ENCODE data around the gene DNAJC4.

DNA sequence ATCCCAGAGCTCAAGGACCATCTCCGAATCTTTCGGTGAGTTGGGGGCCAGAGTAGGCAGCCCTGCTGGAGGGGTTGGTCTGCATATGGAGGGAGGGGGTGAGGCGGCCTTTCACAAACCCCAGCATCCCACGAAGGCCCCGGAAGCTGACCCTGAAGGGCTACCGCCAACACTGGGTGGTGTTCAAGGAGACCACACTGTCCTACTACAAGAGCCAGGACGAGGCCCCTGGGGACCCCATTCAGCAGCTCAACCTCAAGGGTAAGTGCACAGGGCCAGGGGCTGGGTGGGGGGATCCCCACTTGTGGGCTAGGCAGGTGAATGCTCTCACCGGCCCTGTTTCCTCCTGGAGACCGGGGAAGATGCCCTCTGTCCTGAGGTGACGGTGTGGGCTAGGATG lies 10.6 kb upstream of the DNAJC4 start:
- TF ChIP-seq TAF1 (IDR thresholded peaks at IDR 0.05; ENCODE audit: low read depth) (no peak), CEBPB (IDR thresholded peaks at IDR 0.05) (no peak), EP300 (IDR thresholded peaks at IDR 0.05; ENCODE audit: borderline replicate concordance) (no peak), FOXM1 (IDR thresholded peaks at IDR 0.05; ENCODE audit: borderline replicate concordance, low read depth) (no peak), YY1 (IDR thresholded peaks at IDR 0.05; ENCODE audit: low read depth) (no peak)
- TF ChIP-seq, protein P1, sequence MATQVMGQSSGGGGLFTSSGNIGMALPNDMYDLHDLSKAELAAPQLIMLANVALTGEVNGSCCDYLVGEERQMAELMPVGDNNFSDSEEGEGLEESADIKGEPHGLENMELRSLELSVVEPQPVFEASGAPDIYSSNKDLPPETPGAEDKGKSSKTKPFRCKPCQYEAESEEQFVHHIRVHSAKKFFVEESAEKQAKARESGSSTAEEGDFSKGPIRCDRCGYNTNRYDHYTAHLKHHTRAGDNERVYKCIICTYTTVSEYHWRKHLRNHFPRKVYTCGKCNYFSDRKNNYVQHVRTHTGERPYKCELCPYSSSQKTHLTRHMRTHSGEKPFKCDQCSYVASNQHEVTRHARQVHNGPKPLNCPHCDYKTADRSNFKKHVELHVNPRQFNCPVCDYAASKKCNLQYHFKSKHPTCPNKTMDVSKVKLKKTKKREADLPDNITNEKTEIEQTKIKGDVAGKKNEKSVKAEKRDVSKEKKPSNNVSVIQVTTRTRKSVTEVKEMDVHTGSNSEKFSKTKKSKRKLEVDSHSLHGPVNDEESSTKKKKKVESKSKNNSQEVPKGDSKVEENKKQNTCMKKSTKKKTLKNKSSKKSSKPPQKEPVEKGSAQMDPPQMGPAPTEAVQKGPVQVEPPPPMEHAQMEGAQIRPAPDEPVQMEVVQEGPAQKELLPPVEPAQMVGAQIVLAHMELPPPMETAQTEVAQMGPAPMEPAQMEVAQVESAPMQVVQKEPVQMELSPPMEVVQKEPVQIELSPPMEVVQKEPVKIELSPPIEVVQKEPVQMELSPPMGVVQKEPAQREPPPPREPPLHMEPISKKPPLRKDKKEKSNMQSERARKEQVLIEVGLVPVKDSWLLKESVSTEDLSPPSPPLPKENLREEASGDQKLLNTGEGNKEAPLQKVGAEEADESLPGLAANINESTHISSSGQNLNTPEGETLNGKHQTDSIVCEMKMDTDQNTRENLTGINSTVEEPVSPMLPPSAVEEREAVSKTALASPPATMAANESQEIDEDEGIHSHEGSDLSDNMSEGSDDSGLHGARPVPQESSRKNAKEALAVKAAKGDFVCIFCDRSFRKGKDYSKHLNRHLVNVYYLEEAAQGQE (IDR thresholded peaks at IDR 0.05; ENCODE audit: low read depth) = no peak
- TF ChIP-seq, protein P2, sequence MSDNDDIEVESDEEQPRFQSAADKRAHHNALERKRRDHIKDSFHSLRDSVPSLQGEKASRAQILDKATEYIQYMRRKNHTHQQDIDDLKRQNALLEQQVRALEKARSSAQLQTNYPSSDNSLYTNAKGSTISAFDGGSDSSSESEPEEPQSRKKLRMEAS (IDR thresholded peaks at IDR 0.05) = no peak
- TF ChIP-seq, protein P3, sequence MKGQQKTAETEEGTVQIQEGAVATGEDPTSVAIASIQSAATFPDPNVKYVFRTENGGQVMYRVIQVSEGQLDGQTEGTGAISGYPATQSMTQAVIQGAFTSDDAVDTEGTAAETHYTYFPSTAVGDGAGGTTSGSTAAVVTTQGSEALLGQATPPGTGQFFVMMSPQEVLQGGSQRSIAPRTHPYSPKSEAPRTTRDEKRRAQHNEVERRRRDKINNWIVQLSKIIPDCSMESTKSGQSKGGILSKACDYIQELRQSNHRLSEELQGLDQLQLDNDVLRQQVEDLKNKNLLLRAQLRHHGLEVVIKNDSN (IDR thresholded peaks at IDR 0.05) = no peak

Data from Ishikawa (cell line).